HG02885 (cell line): ENCODE data around the gene MARK3.
A peak's percentile ranks its signal among the peaks of the same experiment; 100 is the strongest.

Experiments used
- ATAC-seq: cut with Tn5 transposase; IDR thresholded peaks from one replicate; pipeline ENCODE4 v1.9.1; 2021; ENCODE audit warnings: mild to moderate bottlenecking; ENCODE audit not compliant: unreplicated experiment, poor library complexity

The MARK3 gene

GRCh38 chr14:103362780-103363179 lies 22.4 kb upstream of the MARK3 start:
- ATAC-seq: no peak

GRCh38 chr14:103366741-103367140 lies 18.5 kb upstream of the MARK3 start:
- no peak for ATAC-seq

- no peak for ATAC-seq
Measured at GRCh38 chr14:103367995-103368394, 17.2 kb upstream of the MARK3 start.

GRCh38 chr14:103370087-103370486 lies 15.1 kb upstream of the MARK3 start:
- no peak for ATAC-seq

- no peak for ATAC-seq
Measured at GRCh38 chr14:103372017-103372416, 13.2 kb upstream of the MARK3 start.

- no peak for ATAC-seq
Measured at GRCh38 chr14:103372552-103373304, 12.5 kb upstream of the MARK3 start.

- ATAC-seq: no peak
Measured at GRCh38 chr14:103374121-103374520, 11.1 kb upstream of the MARK3 start.

GRCh38 chr14:103377522-103378037 lies 7.6 kb upstream of the MARK3 start:
- no peak for ATAC-seq

GRCh38 chr14:103378038-103378854 lies 7.0 kb upstream of the MARK3 start:
- no peak for ATAC-seq

GRCh38 chr14:103380719-103381377 lies 4.4 kb upstream of the MARK3 start:
- no peak for ATAC-seq

- ATAC-seq: no peak
Measured at GRCh38 chr14:103382376-103382775, 2.8 kb upstream of the MARK3 start.

GRCh38 chr14:103384450-103385151 lies 614 bp upstream of the MARK3 start:
- ATAC-seq: peak; percentile 3

GRCh38 chr14:103385929-103386712 lies 906 bp downstream of the MARK3 start:
- peak; percentile 8 for ATAC-seq

GRCh38 chr14:103386713-103387329 lies 1.6 kb downstream of the MARK3 start:
- no peak for ATAC-seq

GRCh38 chr14:103388664-103389063 lies 3.4 kb downstream of the MARK3 start:
- no peak for ATAC-seq

- ATAC-seq: no peak
Measured at GRCh38 chr14:103390605-103391004, 5.4 kb downstream of the MARK3 start.

GRCh38 chr14:103391048-103391447 lies 5.8 kb downstream of the MARK3 start:
- no peak for ATAC-seq

- ATAC-seq: no peak
Measured at GRCh38 chr14:103392106-103392505, 6.9 kb downstream of the MARK3 start.

- ATAC-seq: no peak
Measured at GRCh38 chr14:103392572-103392971, 7.4 kb downstream of the MARK3 start.
